HS-27A (cell line): ENCODE measurements around the gene MT1M.
"Not testable (repeated sequence)": the region's sequence is repeated elsewhere in the genome, so short reads cannot be mapped to it uniquely, and the experiment has no call there.

ENCODE experiments used
- DNase-seq: peaks from one replicate; pipeline ENCODE4 v3.0.0-alpha.2; 2012; ENCODE audit warnings: low read depth, missing footprints

MT1M gene

DNA sequence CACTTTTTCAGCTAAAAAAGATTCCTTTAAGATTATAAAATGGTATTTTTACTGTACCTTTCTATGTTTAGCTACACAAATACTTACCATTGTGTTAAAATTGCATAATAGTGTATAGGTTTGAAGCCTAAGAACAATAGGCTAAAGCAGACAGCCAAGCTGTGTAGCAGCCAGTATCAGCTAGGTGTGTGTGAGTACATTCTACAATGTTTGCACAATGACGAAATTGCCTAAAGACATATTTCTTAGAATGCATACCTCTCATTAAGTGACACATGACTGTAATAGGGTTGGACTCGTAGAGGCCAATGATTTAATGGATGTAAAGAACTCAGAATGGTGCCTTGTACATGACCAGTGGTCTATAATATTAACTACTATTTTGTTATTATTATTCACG, 17.4 kb downstream of the MT1M start:
- DNase-seq, result no peak

- no peak for DNase-seq
These were observed 19.1 kb downstream of the MT1M start, which contains the start of gene MT1B for GRCh38 chr16:56651586-56651985. MT1B (plus strand) TSS chr16:56651886; CDS start chr16:56651954, 68 bp downstream.

DNA sequence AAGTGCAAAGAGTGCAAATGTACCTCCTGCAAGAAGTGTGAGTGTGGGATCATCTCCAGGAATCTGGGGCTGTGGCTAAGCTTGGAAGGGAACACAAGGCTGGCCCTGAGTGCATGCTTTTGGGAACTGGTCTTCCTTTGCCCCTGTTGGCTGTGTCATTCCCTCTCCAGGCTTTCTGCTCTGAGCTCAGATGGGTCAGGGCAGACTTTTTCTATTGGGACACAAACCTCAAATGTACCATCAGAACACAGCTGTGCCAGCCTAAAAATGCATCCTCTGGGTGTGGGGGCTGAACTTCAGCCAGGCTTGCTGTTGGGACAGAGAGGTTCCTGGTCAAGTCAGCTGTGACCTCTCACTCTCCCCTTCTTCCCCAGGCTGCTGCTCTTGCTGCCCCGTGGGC, 20.1 kb downstream of the MT1M start:
- DNase-seq, result no peak

- DNase-seq, result no peak
These were observed 20.8 kb downstream of the MT1M start for GRCh38 chr16:56653218-56653617.

DNA sequence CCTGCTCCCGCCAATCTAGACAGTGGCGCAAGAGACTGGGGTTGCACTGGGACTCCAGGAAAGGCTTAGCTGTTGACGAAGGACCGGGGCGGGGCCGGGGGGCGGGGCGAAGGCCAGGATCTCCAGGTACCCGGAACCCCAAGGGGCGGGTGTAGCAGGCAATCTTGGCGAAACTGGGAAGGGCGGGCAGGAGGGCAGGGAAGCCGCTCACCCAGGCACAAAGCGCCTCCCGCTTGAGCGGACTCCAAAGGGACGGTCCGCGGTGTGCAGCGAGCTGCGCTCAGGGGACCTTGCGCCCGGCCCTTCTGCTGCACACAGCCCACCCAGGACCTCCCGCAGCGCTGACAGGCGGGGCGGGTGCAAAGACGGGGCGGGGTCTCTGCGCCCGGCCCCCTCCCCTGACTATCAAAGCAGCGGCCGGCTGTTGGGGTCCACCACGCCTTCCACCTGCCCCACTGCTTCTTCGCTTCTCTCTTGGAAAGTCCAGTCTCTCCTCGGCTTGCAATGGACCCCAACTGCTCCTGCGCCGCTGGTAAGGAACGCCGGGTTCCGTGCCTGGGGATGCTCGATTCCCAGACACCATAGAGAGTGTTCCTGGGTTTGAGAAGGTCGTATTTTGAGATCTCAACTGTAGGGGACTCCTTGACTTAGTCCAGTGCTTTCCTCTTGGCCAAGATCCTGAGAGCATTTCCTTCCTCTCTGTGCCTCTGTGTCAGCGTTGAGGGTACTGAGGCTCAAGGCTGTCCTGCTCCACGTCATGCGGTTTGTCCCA, 25.3 kb downstream of the MT1M start, which contains the start of gene MT1F:
Gene MT1F (plus strand): TSS at position 405 of the 772 bp plus-strand sequence. CDS start 100 bp downstream, at position 505.
- DNase-seq, result no peak

DNA sequence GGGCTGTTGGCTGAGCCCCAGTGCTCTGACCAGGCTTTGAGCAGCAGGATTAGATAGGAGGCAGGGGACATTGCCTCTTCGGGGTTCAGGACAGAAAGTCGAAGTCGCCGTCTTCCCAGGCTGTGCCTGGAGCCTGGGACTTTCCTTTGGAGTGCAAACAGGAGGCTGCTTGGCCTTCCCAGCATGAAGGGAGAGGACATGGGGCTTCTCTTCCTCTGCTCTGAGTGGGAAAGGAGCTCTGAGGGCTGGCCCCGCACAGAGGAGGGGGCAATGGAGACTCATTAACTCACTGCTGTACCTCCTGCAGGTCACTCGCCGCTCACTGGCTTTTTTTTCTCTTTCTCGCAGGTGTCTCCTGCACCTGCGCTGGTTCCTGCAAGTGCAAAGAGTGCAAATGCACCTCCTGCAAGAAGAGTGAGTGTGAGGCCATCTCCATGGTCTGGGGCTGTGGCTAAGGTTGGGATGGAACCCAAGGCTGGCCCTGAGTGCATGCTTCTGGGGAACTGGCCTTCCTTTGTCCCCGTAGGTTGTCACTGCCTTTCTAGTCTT, 25.9 kb downstream of the MT1M start:
- DNase-seq, result no peak

DNA sequence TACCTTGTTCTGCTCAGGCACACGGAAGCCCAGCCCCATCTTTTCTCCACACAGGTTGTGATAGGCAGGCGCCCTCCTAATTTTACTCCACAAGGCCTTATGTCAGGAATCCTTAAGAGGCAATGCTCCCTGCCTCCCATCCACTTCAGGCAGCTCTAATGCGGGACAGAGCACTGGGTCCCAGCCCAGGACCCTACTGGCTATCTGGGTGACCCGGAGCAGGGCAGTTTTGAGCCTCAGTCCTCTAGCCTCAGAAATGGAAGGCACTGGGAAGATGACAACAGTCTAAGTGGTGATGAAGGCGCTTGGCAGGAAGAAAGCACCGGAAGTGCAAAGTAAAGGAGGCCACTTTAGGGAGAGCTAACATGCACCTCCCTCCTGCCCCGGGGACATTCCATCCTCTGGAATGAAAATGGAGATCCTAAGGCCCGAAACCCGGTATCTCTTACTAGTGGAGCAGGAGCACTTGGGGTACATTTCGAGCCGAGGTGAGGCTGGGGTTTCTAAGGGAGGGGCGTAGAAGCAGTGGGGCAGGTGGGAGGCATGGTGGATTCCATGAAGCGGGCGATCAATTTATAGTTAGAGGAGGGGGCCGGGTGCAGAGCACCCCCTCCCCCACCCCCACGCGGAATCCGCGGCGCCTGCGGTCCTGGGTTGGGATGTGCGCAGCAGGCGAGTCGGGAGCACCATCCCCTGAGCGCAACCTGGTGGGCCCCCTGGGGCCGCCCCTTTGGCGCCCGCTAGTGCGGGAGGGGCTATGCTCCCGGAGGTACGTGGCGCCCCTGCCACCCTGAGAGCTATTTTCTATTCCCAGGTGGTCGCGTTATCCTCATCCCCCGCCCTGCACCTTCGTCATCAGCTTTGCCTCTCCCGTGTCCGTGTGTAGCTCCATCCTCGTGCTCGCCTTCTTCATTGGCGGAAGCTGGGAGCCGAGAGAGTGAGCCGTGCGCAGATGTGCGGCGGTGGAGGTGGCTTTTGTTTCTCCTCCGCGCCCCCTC, 30.2 kb downstream of the MT1M start:
- no peak for DNase-seq

- no peak for DNase-seq
These were observed 32.0 kb downstream of the MT1M start for GRCh38 chr16:56664506-56664905.

- DNase-seq, result not testable (repeated sequence)
These were observed 33.1 kb downstream of the MT1M start for GRCh38 chr16:56665286-56666261.

DNA sequence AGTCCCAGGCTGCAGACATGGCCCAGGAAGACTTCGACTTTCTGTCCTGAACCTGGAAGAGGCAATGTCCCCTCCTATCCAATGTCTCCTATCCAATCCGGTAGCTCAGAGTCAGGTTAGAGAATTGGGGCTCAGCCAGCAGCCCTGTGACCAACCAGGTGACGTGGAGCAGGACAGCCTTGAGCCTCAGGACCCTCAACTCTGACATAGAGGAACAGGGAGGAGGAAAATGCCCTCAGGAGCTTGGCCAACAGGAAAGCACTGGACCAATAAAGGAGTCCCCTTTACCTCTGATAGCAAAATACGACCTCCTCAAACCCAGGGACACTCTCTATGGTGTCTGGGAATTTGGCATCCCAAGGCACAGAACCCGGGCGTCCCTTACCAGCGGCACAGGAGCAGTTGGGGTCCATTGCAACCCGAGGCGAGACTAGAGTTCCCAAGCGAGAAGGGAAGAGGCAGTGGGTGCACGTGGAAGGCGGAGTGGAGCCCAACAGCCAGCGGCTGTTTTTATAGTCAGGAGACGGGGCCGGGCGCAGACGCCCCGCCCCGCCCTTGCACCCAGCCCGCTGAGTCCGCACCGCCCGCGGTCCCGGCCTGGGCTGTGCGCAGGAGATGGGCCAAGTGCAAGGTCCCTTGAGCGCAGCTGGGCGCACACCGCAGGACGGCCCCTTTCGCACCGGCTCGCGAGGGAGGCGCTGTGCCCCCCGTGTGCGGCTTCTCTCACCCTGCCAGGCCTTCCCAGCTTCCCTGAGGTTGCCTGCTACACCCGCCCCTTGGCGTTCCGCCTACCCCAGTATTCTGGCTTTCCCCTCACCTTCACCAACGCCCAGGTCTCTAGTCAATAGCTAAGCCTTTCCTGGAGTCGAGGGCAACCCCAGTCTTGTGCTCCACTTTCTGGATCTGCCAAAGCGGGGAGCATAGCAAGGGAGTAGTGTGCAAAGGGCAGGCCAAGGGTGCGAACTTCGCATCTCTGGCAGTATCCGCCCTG, 35.4 kb downstream of the MT1M start, which contains the start of gene MT1G:
Gene MT1G (minus strand): TSS at position 485 of the 991 bp plus-strand sequence. CDS start 72 bp downstream, at position 413.
- DNase-seq, result no peak

GRCh38 chr16:56669005-56669839, 36.8 kb downstream of the MT1M start, which contains the start of gene MT1H:
MT1H (plus strand) TSS chr16:56669814; CDS start chr16:56669885, 71 bp downstream.
- no peak for DNase-seq

DNA sequence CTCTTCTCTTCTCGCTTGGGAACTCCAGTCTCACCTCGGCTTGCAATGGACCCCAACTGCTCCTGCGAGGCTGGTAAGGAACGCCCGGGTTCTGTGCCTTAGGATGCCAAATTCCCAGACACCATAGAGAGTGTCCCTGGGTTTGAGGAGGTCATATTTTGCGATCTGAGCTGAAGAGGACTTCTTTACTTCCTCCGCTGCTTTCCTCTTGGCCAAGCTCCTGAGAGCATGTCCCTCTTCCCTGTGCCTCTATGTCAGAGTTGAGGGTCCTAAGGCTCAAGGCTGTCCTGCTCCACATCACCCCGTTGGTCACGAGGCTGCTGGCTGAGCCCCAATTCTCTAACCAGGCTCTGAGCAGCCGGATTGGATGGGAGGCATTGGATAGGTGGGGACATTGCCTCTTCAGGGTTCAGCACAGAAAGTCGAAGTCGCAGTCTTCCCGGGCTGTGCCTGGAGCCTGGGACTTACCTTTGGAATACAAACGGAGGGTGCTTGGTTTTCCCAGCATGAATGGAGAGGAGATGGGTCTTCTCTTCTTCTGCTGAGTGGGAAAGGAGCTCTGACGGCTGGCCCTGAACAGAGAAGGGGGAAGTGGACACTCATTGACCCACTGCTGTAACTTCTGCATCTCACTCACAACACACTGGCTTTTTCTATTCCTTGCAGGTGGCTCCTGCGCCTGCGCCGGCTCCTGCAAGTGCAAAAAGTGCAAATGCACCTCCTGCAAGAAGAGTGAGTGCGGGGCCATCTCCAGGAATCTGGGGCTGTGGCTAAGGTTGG, 37.6 kb downstream of the MT1M start:
- no peak for DNase-seq

GRCh38 chr16:56670620-56670934, 38.1 kb downstream of the MT1M start:
- DNase-seq, result no peak

- not testable (repeated sequence) for DNase-seq
These were observed 39.2 kb downstream of the MT1M start for GRCh38 chr16:56671691-56672090.

- DNase-seq, result not testable (repeated sequence)
These were observed 39.7 kb downstream of the MT1M start for GRCh38 chr16:56672171-56672570.

GRCh38 chr16:56672761-56673536, 40.5 kb downstream of the MT1M start:
- DNase-seq, result no peak

- DNase-seq, result no peak
These were observed 41.5 kb downstream of the MT1M start for GRCh38 chr16:56673921-56674320.
